HEK293 (cell line): Measurements from ENCODE around the gene LCE2A.

ENCODE experiments used
- CTCF ChIP-seq: fragments of 450-650 bp; formaldehyde crosslinking; IDR thresholded peaks from 2 replicates; pipeline ENCODE4 v1.5.1; 2016; ENCODE audit warnings: missing biosample characterization, missing genetic modification characterization
- PATZ1 ChIP-seq: fragments of 450-650 bp; formaldehyde crosslinking; IDR thresholded peaks from 2 replicates; pipeline ENCODE4 v1.5.1; 2016; ENCODE audit warnings: missing biosample characterization, missing genetic modification characterization
- REST ChIP-seq: fragments of 450-650 bp; formaldehyde crosslinking; IDR thresholded peaks from 2 replicates; pipeline ENCODE4 v1.5.1; 2016; ENCODE audit warnings: missing biosample characterization, missing genetic modification characterization
- ZBTB21 ChIP-seq: fragments of 450-650 bp; formaldehyde crosslinking; IDR thresholded peaks from 2 replicates; pipeline ENCODE4 v1.5.1; 2017; ENCODE audit warnings: missing biosample characterization, missing genetic modification characterization
- ZFHX2 ChIP-seq: fragments of 450-650 bp; formaldehyde crosslinking; conservative IDR thresholded peaks from 2 replicates; pipeline ENCODE4 v1.5.1; 2016; ENCODE audit warnings: missing biosample characterization, missing genetic modification characterization
- ZFP37 ChIP-seq: fragments of 450-650 bp; formaldehyde crosslinking; IDR thresholded peaks from 2 replicates; pipeline ENCODE4 v1.5.1; 2016; ENCODE audit warnings: missing biosample characterization, missing genetic modification characterization
- ZNF223 ChIP-seq: fragments of 450-650 bp; formaldehyde crosslinking; IDR thresholded peaks from 2 replicates; pipeline ENCODE4 v1.5.1; 2016; ENCODE audit warnings: missing biosample characterization, missing genetic modification characterization
- ZNF292 ChIP-seq: fragments of 450-650 bp; formaldehyde crosslinking; IDR thresholded peaks from 2 replicates; pipeline ENCODE4 v1.5.1; 2016; ENCODE audit warnings: low read depth, missing biosample characterization, missing genetic modification characterization, borderline replicate concordance
- ZNF639 ChIP-seq: fragments of 450-650 bp; formaldehyde crosslinking; IDR thresholded peaks from 2 replicates; pipeline ENCODE4 v1.5.1; 2016; ENCODE audit warnings: missing biosample characterization, missing genetic modification characterization
- ZNF658 ChIP-seq: fragments of 450-650 bp; formaldehyde crosslinking; IDR thresholded peaks from 2 replicates; pipeline ENCODE4; 2016; ENCODE audit warnings: missing biosample characterization, missing genetic modification characterization
- ZNF707 ChIP-seq: fragments of 450-650 bp; formaldehyde crosslinking; IDR thresholded peaks from 2 replicates; pipeline ENCODE4 v1.5.1; 2016; ENCODE audit warnings: missing biosample characterization, missing genetic modification characterization
- ZNF785 ChIP-seq: fragments of 450-650 bp; formaldehyde crosslinking; IDR thresholded peaks from 2 replicates; pipeline ENCODE4 v1.5.1; 2016; ENCODE audit warnings: missing biosample characterization, missing genetic modification characterization
- ZNF837 ChIP-seq: fragments of 450-650 bp; formaldehyde crosslinking; IDR thresholded peaks from 2 replicates; pipeline ENCODE4 v1.5.1; 2016; ENCODE audit warnings: missing biosample characterization, missing genetic modification characterization
- ZNF843 ChIP-seq: fragments of 450-650 bp; formaldehyde crosslinking; IDR thresholded peaks from 2 replicates; pipeline ENCODE4 v1.5.1; 2016; ENCODE audit warnings: missing biosample characterization, missing genetic modification characterization

GRCh38 chr1:152657677-152658076 is 40.5 kb upstream of the LCE2A start:
- TF ChIP-seq ZNF707 (no peak), ZNF639 (tag by site-specific recombination) (no peak), ZNF658 (tag by site-specific recombination) (no peak), ZNF785 (tag by site-specific recombination) (no peak), CTCF (tag by site-specific recombination) (no peak), ZNF843 (tag by site-specific recombination) (no peak), ZFP37 (tag by site-specific recombination) (no peak), ZNF292 (tag by site-specific recombination) (no peak), ZNF837 (tag by site-specific recombination) (no peak), PATZ1 (tag by site-specific recombination) (no peak), REST (tag by site-specific recombination) (no peak), ZNF223 (tag by site-specific recombination) (no peak), ZFHX2 (tag by site-specific recombination) (no peak), ZBTB21 (no peak)
